A673 (cell line): ENCODE measurements around the gene ACP4.

Experiments
- EZH2 ChIP-seq: fragments of 200-600 bp; sonication (generic); IDR thresholded peaks from 2 replicates; pipeline ENCODE4 v1.6.1; 2017; ENCODE audit warnings: borderline replicate concordance, low read depth, mild to moderate bottlenecking, mixed read lengths, antibody characterized with exemption, low read length; ENCODE audit not compliant: poor library complexity, severe bottlenecking
- TF ChIP-seq, protein P1 (sequence below): fragments of 300-800, 200-600 bp; sonication (generic); conservative IDR thresholded peaks from 2 replicates; pipeline ENCODE4 v1.5.1; 2017; ENCODE audit warnings: low read depth, mild to moderate bottlenecking, antibody characterized with exemption, low read length, moderate library complexity, mixed read lengths

- TF ChIP-seq, protein P1, sequence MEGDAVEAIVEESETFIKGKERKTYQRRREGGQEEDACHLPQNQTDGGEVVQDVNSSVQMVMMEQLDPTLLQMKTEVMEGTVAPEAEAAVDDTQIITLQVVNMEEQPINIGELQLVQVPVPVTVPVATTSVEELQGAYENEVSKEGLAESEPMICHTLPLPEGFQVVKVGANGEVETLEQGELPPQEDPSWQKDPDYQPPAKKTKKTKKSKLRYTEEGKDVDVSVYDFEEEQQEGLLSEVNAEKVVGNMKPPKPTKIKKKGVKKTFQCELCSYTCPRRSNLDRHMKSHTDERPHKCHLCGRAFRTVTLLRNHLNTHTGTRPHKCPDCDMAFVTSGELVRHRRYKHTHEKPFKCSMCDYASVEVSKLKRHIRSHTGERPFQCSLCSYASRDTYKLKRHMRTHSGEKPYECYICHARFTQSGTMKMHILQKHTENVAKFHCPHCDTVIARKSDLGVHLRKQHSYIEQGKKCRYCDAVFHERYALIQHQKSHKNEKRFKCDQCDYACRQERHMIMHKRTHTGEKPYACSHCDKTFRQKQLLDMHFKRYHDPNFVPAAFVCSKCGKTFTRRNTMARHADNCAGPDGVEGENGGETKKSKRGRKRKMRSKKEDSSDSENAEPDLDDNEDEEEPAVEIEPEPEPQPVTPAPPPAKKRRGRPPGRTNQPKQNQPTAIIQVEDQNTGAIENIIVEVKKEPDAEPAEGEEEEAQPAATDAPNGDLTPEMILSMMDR, result no peak
- no peak for TF ChIP-seq EZH2
These were observed 14.4 kb downstream of the ACP4 start for GRCh38 chr19:50804420-50805272.
